ENCODE results near the gene PHLDB3. TPM values are rescaled to one million over a fixed set of nuclear protein-coding genes. Genes with fewer than 3 reads are reported as not detected.

PHLDB3 gene
- total RNA-seq, 1 donor = 8.0 TPM

- TF ChIP-seq CTCF (IDR thresholded peaks at IDR 0.05; ENCODE audit: insufficient read depth, low read length) = no peak
- DNase-seq (ENCODE audit: low read depth) = no peak
- H3K4me3 ChIP-seq (ENCODE audit: low read depth, low read length) = no peak overlapping the region
Observed at GRCh38 chr19:43495082-43495481, 9.5 kb downstream of the PHLDB3 start.

GRCh38 chr19:43490759-43491158 is 13.8 kb downstream of the PHLDB3 start:
- TF ChIP-seq CTCF (IDR thresholded peaks at IDR 0.05; ENCODE audit: insufficient read depth, low read length) = no peak
- no peak for DNase-seq (ENCODE audit: low read depth)
- no peak overlapping the region for H3K4me3 ChIP-seq (ENCODE audit: low read depth, low read length)

GRCh38 chr19:43489979-43490599 is 14.5 kb downstream of the PHLDB3 start:
- DNase-seq (ENCODE audit: low read depth) = no peak
- no peak overlapping the region for H3K4me3 ChIP-seq (ENCODE audit: low read depth, low read length)
- TF ChIP-seq CTCF (IDR thresholded peaks at IDR 0.05; ENCODE audit: insufficient read depth, low read length) = no peak

- H3K4me3 ChIP-seq (ENCODE audit: low read depth, low read length) = no peak overlapping the region
- DNase-seq (ENCODE audit: low read depth) = no peak
- TF ChIP-seq CTCF (IDR thresholded peaks at IDR 0.05; ENCODE audit: insufficient read depth, low read length) = no peak
Observed at GRCh38 chr19:43489310-43489709, 15.2 kb downstream of the PHLDB3 start.

- no peak for TF ChIP-seq CTCF (IDR thresholded peaks at IDR 0.05; ENCODE audit: insufficient read depth, low read length)
- no peak for DNase-seq (ENCODE audit: low read depth)
- no peak overlapping the region for H3K4me3 ChIP-seq (ENCODE audit: low read depth, low read length)
Observed at GRCh38 chr19:43488179-43488578, 16.4 kb downstream of the PHLDB3 start.

- no peak overlapping the region for H3K4me3 ChIP-seq (ENCODE audit: low read depth, low read length)
- no peak for DNase-seq (ENCODE audit: low read depth)
- TF ChIP-seq CTCF (IDR thresholded peaks at IDR 0.05; ENCODE audit: insufficient read depth, low read length) = no peak
Observed at GRCh38 chr19:43486412-43486811, 18.1 kb downstream of the PHLDB3 start.

- no peak overlapping the region for H3K4me3 ChIP-seq (ENCODE audit: low read depth, low read length)
- no peak for DNase-seq (ENCODE audit: low read depth)
- no peak for TF ChIP-seq CTCF (IDR thresholded peaks at IDR 0.05; ENCODE audit: insufficient read depth, low read length)
Observed at GRCh38 chr19:43485951-43486350, 18.6 kb downstream of the PHLDB3 start.
